COLO668 (cell line): ENCODE results near the gene SYTL1.
A peak's percentile ranks its signal among the peaks of the same experiment; 100 is the strongest.

Experiments used
- DNase-seq: peaks from one replicate; lab custom pipeline; 2025; ENCODE audit not compliant: unreplicated experiment; lab: John Stamatoyannopoulos, UW

Gene SYTL1, protein sequence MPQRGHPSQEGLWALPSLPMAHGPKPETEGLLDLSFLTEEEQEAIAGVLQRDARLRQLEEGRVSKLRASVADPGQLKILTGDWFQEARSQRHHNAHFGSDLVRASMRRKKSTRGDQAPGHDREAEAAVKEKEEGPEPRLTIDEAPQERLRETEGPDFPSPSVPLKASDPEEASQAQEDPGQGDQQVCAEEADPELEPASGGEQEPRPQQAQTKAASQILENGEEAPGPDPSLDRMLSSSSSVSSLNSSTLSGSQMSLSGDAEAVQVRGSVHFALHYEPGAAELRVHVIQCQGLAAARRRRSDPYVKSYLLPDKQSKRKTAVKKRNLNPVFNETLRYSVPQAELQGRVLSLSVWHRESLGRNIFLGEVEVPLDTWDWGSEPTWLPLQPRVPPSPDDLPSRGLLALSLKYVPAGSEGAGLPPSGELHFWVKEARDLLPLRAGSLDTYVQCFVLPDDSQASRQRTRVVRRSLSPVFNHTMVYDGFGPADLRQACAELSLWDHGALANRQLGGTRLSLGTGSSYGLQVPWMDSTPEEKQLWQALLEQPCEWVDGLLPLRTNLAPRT

DNA sequence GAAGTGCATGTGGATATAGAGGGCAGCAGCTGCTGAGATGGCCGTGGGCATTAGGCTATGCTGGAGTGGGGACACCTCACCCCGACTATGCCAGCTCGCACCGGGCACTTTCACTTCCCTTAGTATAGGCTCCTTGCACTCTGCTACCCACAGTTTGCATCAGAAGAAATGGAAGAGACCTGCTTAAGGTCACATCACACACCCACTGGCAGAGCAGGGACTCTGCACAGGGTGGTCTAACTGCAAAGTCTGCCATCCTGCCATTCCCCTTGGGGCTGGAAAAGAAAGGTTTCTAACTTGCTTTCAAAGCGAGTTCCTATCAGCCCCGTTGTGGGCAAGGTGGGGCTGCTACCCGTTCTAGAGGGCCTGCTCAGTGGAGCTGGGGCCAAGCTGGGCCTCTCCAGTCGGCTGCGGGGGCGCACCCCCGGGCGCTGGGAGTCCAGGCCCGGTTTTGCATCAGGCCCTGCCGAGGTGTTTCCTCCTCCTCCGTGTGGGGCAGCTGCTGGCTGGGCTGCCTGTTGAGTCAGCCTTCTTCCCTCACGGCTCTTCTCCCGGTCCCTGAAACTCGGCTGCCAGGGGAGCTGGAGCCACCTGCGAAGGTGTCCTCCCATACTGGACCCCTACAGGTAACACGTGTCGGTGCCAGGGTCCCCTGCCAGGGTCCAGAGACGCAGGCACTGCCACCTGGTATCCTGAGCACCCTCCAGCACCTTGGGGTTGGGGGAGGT is at the start of gene SYTL1:
TSS of gene SYTL1 (plus strand) at position 498 of the 728 bp plus-strand sequence. CDS start 3,313 bp downstream, outside the sequence.
- peak; percentile 94 for DNase-seq

DNA sequence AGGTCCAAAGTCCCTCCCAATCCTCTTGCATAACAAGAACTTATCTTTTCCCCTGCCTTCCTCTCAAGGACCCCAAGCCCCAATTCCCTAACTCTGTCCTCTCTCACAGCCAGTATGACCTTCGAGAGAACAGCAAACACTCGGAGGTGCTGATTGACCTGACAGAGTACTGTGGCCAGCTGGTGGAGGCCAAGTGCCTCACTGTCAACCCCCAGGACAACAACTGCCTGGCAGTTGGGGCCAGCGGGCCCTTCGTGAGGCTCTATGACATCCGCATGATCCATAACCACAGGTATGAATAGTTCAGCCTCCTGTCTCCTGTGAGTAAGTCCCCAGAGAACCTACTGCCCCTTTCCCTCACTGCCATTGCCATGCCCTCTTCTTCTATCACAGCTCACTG is 49.7 kb upstream of the SYTL1 start:
- DNase-seq = no peak

DNA sequence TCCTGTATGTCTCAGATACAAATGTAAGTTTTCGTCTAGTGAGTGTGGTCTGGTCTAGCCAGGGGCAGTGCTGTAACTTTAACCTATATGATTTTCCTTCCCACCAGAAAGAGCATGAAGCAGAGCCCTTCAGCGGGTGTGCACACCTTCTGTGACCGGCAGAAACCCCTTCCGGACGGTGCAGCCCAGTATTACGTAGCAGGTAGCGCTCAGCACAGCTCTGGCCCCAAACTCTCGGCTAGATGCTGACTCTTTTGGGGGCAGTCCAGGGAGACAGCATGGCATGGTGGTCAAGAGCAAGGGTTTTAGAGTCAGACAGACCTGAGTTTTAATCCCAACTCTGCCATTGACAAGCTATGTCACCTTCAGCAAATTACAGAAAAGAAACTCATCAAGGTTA is 47.9 kb upstream of the SYTL1 start:
- no peak for DNase-seq

DNA sequence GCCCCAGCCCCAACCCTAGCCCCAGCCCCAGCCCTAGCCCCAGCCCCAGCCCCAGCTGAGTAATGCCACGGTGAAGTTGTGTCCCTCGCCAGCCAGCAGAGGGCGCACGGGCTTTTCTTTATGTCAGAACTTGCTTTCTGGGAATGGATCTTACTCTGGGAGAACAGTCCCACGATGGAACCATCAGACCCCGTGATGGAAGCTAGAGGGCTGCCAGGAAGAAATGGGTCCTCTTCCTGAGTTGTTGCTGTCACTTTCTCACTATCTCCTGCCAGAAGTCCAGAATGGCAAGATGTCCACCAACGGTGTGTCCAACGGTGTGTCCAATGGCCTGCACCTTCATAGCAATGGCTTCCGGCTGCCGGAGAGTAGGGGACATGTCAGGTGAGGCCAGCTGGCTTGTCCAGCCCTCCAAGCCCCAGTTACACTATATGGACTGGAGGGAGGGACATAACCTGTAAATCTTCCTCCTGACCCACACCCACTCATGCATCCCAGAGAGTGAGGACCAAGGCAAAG is 45.0 kb upstream of the SYTL1 start:
- peak; percentile 83 for DNase-seq

DNA sequence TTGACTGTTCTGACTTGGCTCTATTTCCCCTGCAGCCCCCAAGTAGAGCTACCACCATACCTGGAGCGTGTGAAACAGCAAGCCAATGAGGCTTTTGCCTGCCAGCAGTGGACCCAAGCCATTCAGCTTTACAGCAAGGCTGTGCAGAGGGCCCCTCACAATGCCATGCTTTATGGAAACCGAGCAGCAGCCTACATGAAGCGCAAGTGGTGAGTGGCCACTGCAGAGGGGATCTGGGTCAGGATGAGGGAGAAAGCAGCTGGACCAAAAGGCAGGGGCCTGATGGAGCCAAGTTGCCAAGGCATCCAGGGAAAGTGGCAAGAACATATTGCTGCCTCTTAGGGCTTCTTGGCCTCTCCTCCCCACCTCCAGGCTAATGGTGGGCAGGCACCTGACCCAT is 43.9 kb upstream of the SYTL1 start:
- no peak for DNase-seq

DNA sequence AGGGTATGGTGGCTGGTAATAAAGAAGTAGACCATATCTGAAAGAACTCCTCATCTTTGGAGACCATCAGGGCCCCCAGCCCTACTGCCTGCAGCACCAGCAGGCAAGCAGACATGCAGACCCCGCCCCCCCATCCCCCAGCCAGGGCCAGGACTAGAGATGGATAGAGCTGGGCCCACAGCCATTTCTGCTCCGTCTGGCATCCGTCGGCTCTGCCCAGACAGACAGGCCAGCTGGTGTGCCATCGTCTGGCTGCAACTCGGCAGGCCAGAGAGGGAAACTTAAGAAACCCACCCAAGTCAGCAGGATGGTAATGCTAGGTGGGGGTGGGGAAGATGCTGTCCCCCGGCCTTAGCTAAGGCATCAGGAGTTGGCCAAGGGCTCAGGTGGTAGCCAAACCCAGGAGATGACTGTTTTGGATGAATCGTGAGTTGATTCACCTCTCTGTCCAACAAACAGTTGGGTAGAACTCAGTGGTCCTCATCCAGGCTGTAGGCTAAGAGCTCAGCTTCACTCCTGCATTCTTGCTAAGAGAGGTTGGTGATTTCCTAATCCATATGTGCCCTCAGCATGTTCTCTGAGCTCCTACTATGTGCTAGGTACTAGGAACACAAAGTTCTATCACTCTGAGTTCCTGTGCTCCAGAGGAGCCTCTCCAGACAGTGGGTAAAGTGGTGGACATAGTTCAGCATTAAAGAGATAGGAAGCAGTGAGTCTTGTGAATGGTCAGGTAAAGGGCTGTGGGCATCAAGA is 43.0 kb upstream of the SYTL1 start:
- no peak for DNase-seq

DNA sequence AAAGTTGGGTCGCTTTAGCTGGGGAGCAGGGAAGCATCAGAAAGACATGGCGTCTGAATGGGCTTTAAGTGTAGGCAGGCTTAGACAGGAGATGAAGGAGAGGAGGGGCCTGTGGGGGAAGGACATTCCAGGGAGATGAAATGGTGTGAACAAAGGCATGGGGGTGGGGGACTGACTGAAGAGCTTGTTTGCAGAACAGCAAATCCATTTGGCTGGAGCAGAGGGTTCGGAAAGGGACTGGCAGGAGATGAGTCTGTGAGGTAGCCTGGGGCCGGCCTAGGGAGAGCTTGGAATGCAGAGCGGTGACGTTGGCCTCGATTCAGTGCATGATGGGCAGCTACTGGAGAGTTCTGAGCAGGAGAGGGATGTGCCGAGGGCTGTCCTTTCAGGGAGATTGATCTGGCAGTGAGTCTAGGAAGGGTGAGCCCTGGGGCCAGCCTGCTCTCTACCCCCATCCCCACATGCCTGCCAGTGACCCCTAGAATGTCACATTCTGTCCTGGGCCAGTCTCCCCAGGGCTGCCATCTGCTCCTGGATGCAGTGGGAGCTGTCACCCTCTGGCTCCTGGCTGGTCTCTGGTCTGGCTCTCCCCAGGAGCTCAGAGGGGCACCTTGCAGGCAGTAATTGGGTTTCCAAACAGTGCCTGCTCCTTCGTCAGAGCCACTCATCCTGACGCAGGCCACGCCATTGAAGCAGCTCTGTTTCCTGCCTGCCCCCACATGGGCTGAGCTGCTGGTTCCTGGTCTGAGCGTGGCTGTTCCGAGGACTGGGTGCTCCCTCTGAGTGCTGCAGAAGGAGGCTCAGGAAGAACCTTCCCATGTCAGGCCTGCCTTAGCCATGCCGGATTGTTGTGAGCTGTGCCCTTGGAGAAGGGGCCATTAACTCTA is 42.2 kb upstream of the SYTL1 start:
- DNase-seq = no peak

DNA sequence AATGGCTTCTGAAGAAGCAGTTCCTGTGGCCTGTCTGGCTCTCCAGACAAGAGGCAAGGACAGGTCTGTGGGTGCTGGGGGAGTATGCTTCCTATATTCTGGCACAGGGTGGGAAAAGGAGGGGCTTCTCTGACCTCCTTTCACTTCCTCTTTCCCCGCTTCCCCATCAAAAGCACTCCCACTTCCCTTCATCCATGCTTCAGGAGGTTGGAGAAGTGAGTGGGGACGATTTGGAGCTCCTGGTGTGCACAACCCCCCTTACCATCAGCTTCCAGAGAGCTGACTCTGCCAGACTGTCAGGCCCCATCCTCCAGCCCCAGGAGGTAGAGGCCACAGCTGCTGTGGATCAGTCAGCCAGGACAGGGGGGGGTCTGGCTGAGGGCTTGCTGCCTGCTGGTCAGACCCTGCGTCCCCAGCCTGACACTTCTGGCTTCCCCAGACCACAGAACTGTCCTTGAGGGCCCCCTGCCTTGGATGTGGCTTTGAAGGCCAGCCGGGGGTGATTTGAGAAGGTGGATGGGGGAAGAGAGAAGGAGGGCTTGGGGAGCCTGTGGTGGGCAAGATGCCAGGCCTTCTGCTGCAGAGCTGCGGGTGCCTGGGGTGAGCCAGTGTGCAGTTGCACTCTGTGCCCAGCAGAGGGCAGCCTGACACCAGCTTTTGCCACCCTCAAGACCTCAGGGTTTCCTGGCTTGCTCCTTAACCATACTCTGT is 41.3 kb upstream of the SYTL1 start:
- peak; percentile 86 for DNase-seq

DNA sequence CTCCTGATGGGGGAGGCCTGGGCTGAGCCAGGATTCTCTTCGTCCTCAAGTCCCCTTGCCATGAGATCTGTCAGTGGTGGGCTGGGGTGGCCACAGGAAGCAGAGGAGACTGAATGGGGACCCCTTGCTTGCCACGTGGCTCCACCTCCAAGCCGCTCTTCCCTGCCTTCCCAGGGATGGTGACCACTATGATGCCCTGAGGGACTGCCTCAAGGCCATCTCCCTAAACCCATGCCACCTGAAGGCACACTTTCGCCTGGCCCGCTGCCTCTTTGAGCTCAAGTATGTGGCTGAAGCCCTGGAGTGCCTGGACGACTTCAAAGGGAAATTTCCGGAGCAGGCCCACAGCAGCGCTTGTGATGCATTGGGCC is 40.8 kb upstream of the SYTL1 start:
- DNase-seq = no peak

DNA sequence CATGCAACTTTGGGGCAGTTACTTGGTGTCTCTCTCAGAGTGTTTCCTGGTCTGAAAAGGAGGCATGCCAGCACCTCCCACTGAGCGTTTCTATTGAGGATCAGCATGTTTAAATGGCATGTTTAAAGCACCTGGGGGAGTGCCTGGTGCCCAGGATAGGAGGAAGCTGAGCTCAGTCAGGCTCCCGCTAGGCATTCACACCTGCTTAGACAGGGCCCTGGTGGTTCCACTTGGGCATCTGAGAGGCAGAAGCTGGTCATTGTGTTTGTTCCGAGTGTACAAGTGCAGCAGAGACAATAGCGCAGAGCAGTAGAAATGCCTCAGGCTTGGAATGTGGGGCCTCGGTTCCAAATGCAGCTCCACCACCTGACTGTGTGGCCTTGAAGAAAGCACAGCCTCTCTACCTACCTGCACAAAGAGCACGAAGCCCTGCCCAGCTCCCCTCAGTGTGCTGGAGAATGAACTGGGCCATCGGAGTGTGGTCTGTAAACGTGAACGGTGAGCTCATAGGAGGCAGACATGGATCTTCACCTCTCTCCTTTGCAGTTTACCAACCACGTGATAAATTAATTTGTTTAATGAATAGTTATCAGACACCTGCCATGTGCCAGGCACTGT is 40.1 kb upstream of the SYTL1 start:
- DNase-seq = no peak

DNA sequence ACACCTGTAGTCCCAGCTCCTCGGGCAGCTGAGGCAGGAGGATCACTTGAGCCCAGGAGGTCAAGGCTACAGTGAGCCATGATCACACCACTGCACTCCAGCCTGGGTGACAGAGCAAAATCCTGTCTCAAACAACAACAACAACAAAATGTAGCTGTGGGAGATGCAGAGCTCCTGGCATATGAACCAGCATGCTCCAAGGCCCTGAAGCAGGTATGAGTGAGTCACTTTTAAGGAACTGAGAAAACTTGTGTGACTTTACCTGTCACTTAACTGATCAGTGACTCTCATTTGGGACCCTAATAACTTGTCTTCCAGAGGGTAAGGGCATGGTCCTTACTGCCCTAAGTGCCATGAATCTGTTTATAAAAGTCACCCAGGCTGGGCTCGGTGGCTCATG is 39.2 kb upstream of the SYTL1 start:
- DNase-seq = no peak

DNA sequence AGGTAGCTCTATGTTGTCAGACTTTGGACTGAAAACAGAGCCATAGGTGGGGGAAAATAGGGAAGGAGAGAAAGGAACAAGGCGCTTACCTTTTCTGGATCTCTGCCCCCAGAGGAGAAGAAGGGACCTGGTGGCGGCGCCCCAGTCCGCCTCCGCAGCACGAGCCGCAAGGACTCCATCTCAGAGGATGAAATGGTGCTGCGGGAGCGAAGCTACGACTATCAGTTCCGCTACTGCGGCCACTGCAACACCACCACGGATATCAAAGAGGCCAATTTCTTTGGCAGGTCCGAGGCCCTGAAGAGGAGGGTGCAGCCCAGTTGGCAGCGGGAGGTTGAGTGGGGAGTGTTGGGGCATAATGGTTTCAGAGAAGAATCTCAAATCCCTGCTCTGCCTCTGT is 38.3 kb upstream of the SYTL1 start:
- DNase-seq = no peak

DNA sequence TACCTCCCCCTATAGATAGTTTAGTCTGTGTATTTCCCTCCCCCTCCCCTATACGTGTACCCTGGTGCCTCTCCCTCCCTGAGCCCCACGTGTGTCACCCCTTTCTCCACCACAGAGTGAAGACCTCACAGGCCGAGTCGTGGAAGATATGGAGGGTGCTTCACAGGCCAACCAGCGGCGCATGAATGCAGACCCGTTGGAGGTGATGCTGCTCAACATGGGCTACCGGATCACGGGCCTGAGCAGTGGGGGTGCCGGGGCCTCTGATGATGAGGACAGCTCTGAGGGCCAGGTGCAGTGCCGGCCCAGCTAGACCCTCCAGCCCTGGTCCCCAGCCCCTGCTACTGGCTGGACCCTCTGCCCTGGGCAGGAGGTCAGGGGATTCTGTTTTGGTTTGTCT is 35.8 kb upstream of the SYTL1 start:
- no peak for DNase-seq

DNA sequence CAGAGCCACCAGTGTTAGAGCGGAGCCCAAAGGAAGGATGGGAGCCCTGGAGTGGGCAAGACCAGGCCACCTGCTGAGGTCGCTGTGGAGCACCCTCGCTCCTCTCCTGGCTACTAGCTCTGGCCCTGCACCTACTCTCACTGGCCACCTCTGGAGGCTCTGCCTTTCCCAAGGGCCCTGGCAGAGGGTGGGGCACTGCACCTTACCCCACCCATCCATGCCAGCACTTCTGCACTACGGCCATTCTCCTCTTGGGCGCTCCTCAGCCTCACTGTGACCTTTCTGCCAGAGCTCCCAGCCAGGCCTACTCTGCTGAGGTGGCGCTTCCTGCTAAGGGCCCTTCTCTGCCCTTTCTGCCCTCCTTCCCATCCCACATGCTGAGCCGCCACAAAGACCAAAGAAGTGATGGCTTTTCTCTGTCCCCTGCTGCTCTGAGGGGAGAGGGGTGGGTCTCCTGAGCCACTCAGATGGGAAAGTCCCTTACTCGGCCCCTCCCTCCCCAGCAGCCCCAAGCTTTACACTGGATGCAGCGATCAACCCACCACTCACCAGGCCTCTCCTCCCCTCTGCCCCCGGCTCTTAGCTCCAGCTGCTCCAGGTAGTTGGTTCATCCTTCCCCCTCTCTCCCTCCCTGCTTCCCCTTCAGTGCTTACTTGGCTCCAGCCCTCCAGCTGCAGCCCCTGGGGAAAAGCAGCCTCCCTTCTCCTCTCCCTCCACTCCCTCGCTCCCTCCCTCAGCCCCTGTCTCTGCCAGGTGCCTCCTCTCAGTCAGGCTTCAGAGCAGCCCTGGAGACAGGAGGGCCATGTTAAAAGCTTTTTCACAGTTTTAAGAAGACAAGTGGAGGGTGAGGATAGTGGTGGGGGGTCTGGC is 34.7 kb upstream of the SYTL1 start:
- no peak for DNase-seq

DNA sequence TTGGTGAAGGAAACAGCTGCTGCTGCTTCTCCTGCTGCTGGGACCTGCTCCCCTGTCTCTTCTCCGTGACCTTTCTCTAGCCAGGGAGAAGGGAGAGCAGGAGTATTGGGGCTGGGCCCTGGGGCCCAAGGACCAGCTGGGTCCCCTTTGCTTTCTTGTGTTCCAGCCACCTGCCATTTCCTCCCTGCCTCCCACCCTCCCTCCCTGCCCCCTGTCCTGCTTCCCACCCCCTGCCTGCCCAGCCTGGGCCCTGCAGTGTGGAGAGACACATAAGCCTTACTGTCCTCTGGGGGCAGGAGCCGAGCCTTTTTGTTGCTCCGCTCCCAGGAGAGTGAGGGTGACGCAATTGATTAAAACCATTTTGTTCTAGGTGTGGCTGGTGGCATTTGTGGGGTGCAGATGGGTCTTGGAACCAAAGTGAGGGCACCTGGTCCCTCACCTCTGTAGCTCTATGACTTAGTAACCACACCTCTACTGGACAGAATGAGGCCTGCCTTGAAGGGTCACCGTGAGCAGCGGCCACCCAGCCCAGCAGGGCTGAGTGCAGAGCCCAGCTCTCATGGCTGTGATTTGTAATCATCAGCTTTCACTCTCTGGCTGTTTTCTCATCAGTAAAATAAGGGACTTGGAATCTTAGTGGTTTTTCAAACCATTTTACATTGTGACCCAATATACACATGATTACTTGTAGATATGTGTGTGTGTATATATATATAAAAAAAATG is 33.8 kb upstream of the SYTL1 start:
- no peak for DNase-seq

DNA sequence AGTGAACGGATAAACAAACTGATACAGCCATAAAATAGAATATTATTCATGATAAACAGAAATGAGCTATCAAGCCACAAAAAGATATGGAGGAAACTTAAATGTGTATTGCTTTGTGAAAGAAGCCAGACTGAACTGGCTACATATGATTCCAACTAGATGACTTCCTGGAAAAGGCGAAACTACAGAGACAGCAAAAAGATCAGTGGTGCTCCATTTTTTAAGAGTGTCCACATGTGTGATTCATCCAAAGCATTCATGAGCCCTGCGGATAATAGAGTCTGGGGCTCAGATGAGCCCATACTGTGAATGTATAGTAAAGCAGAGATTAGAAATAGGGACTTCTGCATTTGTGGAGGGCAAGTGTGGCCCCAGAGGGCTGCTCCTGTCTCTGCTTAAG is 27.7 kb upstream of the SYTL1 start:
- no peak for DNase-seq

DNA sequence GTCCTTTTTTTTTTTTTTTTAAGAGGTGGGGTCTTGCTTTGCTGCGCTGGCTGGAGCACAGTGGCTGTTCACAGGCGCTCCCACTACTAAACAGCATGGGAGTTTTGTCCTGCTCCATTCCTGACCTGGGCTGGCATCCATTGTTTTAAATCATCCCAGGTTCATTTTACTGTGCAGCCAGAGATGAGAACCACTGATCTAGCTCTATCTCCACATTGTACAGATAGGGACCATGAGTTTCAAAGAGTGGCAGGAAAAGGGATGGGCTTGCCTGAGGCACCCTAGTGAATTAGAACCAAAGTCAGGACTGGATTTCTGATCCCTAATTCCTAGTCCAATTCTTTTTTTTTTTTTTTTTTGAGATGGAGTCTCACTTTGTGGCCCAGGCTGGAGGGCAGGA is 27.1 kb upstream of the SYTL1 start:
- DNase-seq = no peak

DNA sequence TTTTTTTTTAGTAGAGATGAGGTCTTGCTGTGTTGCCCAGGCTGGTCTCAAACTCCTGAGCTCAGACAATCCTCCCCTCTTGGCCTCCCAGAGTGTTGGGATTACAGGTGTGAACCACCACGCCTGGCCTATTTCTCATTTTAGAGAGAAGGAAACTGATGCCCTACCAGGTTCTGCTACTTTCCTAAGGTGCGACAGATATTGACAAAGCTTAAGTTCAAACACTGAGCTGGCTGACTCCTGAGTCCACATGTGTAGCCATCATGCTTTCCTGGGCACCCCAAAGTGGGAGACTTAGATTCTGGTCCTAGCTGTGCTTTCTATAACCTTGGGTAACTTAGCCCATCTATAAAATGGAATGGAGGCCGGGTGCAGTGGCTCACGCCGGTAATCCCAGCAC is 25.0 kb upstream of the SYTL1 start:
- no peak for DNase-seq
